Stimulated activated CD4-positive, alpha-beta T cell treated with anti-CD3 and anti-CD28 coated beads, TNF-alpha, amount 100 ng/mL, for 4 hours (primary cell): Measurements from ENCODE around the gene ATF6.

ENCODE experiments used
- DNase-seq, 3 experiments: peaks; one replicate each; pipeline ENCODE4 v3.0.0-alpha.2; 2020; ENCODE audit warnings: low read depth in 3 of 3

Gene ATF6

DNA sequence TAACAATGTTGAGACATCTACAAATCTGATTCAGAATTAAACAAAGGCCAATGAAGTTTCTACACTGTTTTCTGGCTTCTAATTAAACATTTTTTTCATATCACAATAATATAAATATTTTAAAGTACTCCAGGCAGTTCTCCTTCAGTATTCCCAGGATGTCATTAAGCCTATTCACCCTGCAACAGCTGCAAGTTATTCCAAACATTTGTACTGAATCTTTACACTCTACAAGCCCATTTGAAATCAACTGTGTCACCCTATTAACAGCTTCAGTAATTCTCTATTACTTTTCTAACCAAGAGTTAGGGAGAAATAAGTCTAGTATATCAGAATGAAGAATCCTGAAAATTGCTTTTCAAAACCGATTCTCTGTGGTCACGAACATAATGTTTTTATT, 133.0 kb downstream of the ATF6 start:
- DNase-seq, result no peak

DNA sequence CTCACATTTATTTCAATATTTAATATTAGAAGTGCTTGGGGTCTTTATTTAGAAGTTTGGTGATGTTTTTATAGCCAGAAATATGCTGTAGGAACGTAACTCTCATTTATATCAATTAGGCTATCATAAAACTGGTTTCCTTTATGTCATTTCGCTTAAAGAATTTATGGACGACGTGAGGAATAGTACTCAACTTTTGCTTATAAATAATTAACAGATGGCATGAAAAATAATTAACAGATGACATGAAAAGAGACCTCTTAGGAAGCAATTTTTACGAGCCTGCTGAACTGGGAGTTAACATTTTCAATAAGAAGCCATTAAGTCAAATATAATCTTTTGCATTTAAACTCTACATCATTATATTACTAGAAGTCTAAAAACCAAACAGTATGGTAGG, 134.0 kb downstream of the ATF6 start:
- DNase-seq, result no peak

GRCh38 chr1:161902182-161902581, 136.1 kb downstream of the ATF6 start:
- no peak for DNase-seq

DNA sequence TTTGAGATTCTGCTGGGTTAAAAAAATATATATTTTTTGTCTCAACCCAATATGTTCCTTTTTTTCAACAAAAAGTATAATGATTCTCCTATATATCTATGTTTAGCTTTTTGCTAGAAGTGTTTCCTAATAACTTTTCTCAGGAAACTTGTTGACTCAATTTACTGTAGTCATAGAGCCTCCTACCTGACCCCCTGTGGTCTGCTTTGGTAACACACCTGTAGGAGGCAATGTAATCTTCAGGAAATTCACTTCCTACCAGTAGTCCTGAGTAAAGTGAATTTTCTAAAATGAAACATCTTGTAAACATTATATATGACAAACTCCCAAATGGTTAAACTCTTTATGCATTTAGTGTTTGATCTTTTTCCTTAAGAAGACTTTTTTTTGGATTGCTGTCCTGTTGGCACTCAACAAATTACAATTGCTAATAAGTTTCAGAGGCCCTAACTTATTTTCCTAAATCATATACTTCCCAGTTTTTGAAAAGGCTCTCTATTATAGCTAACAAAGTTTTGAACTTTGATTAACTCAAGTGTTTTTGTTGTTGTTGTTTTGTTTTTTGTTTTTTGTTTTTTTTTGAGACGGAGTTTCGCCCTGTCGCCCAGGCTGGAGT, 139.3 kb downstream of the ATF6 start:
- peak in 1 of 3 experiments; percentile 5 for DNase-seq

- no peak for DNase-seq
Measured at GRCh38 chr1:161907265-161907664, 141.1 kb downstream of the ATF6 start.

- DNase-seq, result no peak
Measured at GRCh38 chr1:161908264-161908663, 142.1 kb downstream of the ATF6 start.

DNA sequence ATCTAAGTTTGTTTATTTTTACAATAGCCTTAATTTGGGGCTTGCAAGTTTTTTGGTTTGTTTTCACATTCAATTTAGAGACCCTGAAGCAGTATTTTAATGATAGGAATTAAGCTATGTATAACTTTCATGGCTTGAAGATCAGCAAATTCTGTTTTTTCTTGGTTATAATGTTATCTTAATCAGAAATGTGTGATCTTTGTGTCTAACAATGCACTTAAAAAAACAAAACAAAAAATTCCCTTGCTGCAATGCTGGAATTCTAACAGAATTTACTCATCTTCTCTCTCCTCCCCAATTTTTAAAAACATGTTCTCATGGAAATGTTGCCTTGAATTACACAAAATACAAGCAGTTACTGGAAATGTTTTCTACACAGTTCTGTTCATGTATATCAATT, 144.5 kb downstream of the ATF6 start:
- DNase-seq, result no peak

GRCh38 chr1:161913482-161914140, 147.5 kb downstream of the ATF6 start:
- no peak for DNase-seq

DNA sequence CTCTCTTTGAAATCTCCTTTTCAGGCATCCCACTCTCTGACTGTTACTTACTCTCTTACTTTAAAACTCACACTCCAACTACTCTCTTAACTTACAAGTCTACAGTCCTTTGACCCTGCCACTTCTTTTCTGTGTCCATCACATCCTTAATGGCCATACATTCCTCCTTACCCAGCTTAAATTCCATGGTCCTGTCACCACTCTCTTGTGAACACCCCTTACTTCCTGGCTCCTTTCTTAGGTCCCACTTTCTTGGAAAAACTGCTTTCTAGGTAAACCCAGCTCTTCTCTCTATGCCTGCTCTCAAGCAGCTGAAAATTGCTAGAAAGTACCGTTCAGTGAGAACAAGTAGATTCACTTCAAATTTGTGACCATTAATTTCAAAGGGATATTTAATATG, 148.5 kb downstream of the ATF6 start:
- no peak for DNase-seq

- DNase-seq, result no peak
Measured at GRCh38 chr1:161915051-161915503, 149.0 kb downstream of the ATF6 start.

GRCh38 chr1:161915978-161916377, 149.9 kb downstream of the ATF6 start:
- no peak for DNase-seq

DNA sequence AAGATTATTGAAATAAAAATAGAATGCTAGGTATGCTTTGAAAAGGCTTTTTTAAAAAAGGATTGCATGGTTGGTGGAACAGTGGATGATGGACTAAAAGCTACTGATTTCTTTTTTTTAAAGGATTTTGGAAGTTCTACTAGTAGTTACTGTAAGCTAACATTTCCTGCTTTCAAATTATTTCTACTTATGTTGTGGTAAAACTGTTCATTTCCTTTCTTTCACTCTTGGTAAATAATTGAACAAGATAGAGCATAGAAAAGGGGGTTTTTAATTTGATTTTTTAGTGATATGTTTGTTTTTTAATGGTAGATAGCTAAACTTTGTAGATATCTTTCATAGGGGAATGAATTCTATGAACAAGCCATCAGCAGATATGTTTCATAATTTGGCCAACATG, 153.1 kb downstream of the ATF6 start:
- no peak for DNase-seq

DNA sequence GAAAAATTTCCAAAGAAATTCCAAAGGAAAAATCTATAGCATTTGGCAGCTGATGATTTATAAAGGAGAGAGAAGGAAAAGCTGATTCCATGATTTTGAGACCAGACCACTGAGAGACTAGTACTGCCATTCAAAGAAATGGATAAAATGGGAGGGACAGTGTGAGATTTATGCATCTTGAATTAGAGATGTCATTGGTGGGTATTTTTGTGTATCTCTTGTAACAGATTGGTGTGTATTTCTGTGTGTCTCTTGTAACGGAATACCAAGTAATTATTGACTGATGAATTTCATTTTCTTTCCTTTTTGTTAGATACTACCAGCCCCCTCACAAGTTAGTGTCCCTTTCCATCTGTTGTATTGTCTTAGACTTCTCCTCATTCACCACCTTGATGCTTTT, 155.4 kb downstream of the ATF6 start:
- DNase-seq, result no peak

DNA sequence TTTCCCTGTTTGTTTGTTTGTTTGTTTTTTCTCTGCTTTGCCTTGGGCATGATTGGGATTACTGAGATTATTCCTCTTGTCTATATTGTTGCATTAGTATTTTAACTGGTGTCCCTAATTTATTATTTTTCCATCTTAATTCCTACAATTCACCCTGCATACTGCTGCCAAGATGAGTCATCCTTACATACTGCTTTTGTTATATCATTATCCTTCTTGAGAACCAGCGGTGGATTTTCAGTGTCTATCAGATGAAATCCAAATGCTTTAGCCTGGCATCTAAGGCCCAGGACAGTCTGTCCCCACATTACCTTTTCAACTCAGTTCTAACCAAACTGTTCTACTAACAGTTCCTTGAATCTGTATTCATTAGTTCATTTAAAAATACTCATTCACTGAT, 155.9 kb downstream of the ATF6 start:
- DNase-seq, result no peak

DNA sequence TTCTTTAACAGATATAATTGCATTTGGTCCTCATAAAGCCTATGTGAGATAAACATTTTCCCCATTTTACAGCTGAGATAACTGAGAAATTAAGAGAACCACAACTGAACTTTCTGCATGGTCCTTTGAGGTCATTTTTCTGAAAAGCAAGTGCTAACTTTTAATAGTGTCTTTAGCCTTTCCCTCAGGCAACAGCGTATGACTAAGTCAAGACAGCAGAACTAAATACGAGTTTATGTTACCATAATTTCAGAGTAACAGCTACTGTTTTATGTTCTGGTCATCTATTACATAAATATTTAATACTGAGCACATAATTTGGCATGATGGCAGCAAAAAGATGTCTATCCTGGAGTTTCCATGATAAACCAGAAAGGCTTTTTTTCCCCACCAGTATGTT, 161.9 kb downstream of the ATF6 start:
- DNase-seq, result no peak

DNA sequence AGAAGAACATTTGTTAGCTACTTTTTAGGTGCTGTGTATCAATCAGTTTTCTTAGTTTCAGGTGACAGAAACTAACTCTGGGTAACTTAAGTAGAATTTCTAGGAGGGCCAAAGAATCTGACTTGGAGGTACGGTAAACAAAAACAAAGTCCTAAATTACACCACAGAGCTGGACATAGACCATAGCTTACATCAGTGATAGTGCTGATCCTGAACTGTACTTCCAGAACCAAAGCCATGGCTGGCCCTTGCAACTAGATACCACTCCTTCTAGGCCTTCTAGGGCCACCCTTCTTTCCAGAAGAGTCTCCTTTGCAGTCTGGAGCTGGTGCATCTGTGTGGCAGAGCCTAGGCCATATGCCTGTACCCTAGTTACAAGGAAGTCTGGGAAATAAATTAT, 163.0 kb downstream of the ATF6 start:
- no peak for DNase-seq

GRCh38 chr1:161930064-161930463, 163.9 kb downstream of the ATF6 start:
- DNase-seq, result no peak

DNA sequence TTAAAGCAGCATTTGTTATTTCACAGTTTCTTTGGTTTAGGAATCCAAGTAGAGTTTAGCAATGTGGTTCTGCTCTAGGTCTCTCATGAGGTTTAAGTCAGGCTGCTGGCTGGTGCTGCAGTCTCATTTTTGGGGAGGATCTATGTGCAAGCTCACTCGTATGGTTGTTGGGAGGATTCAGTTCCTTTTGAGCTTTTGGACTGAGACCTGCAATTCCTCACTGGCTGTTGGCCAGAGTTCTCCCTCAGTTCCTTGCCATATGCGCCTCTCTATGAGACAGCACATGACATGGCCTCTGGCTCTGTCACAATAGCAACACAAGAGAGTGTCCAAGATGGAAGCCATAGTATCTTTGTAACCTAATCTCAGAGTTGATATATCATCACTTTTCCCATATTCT, 166.5 kb downstream of the ATF6 start:
- no peak for DNase-seq

DNA sequence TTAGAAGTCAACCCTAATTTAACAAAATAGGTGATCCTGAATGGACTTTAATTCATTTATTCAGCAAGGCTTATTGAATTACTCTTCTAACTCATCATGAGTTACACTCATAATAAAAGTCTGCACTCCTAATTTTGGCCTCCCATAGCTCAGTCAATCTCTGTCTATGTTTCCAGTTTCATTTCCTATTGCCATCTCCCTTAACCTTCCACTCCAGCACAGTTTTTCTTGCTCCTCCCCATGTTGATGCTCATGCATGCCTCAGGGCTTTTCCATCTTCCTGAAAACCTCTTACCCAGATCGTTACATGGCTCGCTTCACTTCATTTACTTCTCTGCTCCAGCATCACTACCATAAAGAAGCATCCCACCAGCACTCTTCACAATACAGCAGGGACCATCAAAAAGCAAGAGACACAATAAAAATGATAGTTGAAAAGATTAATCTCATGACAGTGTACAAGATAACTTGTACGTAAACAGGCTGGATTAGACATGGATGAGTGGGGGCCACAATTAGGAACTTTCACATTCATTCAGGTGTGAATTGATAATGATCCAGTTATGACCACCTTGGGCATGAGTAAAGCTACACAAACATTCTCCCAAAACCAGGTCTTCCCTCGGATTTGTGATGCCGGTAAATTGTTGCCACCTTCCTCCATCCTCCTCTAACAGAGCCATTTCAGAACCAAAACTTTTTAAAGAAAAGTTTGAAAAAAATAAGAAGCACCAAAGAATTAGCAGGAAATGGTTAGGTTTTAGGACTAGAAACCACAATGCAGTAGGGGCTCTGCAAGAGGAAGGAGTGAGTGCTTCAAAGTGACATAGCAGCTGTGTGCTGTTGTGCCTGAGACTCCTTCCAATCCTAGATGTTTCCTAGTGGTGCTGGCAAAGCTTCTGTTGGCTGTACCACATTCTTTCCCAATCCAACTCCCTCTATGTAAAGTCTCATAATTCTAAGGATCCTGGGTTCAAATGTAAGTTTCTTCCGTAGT, 167.8 kb downstream of the ATF6 start:
- no peak for DNase-seq

DNA sequence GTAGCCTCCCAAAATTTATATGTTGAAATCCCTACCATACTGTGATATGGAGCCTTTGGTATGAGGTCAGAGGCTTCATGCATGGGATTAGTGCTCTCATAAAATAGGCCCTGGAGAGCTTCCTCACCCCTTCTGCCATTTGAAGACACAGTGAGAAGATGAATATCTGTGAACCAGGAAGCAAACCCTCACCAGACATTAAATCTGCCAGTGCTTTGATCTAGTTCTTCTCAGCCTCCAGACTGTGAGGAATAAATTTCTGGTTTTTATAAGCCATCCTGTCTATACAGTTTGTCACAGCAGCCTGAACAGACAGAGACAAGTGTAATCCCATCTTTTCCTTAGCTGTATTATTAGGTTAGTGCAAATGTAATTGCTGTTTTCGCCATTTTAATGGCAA, 169.1 kb downstream of the ATF6 start:
- DNase-seq, result no peak

GRCh38 chr1:161936786-161937185, 170.7 kb downstream of the ATF6 start:
- DNase-seq, result no peak

DNA sequence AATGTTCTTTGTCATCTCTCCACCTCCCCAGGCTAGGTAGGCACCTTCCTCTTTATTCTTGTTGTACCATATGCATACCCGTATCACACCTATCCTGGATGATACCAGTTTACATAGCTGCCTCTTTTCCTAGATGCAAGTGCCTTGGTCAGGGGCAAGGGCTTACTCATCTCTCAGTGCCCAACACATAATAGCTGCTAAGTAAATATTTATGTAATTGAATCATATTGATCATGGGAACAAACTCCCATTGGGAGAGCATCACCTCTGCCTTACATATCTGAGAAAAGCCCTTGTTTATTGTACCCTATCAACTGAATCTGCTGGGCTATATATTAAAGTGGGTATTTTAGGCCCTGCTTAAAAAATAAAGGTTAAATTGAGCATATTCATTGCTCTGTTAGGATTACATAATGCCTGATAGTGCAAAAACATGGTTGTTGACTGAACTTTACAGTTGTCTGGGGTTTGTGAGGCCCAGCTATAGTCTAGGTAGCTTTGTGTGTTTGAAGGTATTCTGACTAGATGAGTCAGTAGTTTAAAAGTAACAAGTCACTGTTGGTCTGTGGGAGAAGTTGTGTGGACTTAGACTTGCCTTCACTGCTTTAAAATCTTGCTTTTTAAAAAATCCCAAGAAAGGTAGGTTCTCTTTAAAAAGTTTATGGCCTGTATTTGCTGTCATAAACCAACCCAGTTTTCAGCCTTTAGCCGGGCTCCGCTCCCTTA, 174.9 kb downstream of the ATF6 start:
- no peak for DNase-seq
